ENCODE data around the gene FAM20C. TPM values are rescaled to one million over a fixed set of nuclear protein-coding genes. Genes with fewer than 3 reads are reported as not detected.

FAM20C gene
- total RNA-seq, 1 experiment from 2014 or later: 6.1 TPM

GRCh38 chr7:284762-285722, 92.7 kb downstream of the FAM20C start:
- Histone ChIP-seq H3K36me3 (no peaks in the 10 kb centered on the region), H3K9me3 (replicated peaks) (no peaks in the 10 kb centered on the region), H3K27ac (no peak overlapping the region), H3K4me1 (no peaks in the 10 kb centered on the region), H3K27me3 (no peaks in the 10 kb centered on the region), H3K4me3 (no peak overlapping the region)
- DNase-seq: no peak

- Histone ChIP-seq H3K4me3 (no peak overlapping the region), H3K36me3 (no peaks in the 10 kb centered on the region), H3K9me3 (replicated peaks) (no peaks in the 10 kb centered on the region), H3K4me1 (no peaks in the 10 kb centered on the region), H3K27ac (no peak overlapping the region), H3K27me3 (no peaks in the 10 kb centered on the region)
- DNase-seq: no peak
Observed at GRCh38 chr7:285731-286130, 93.4 kb downstream of the FAM20C start.

GRCh38 chr7:286266-286665, 93.9 kb downstream of the FAM20C start:
- no peaks in the 10 kb centered on the region for H3K36me3 ChIP-seq
- H3K4me3 ChIP-seq: no peak overlapping the region
- no peak for DNase-seq
- H3K9me3 ChIP-seq (replicated peaks): no peaks in the 10 kb centered on the region
- no peaks in the 10 kb centered on the region for H3K27me3 ChIP-seq
- no peaks in the 10 kb centered on the region for H3K4me1 ChIP-seq
- no peak overlapping the region for H3K27ac ChIP-seq

GRCh38 chr7:288671-289101, 96.3 kb downstream of the FAM20C start:
- Histone ChIP-seq H3K27me3 (no peaks in the 10 kb centered on the region), H3K9me3 (replicated peaks) (no peaks in the 10 kb centered on the region), H3K4me3 (no peak overlapping the region), H3K27ac (no peak overlapping the region), H3K36me3 (no peaks in the 10 kb centered on the region), H3K4me1 (no peaks in the 10 kb centered on the region)
- DNase-seq: no peak

GRCh38 chr7:289209-289755, 96.9 kb downstream of the FAM20C start:
- no peak overlapping the region for H3K27ac ChIP-seq
- H3K36me3 ChIP-seq: no peaks in the 10 kb centered on the region
- H3K4me1 ChIP-seq: no peaks in the 10 kb centered on the region
- H3K9me3 ChIP-seq (replicated peaks): no peaks in the 10 kb centered on the region
- H3K4me3 ChIP-seq: no peak overlapping the region
- no peaks in the 10 kb centered on the region for H3K27me3 ChIP-seq
- no peak for DNase-seq

GRCh38 chr7:289756-290553, 97.6 kb downstream of the FAM20C start, which contains the start of gene FOXL3:
TSS of gene FOXL3 (plus strand) at chr7:290170. CDS start at chr7:290170, 0 bp downstream.
- no peaks in the 10 kb centered on the region for H3K27me3 ChIP-seq
- H3K9me3 ChIP-seq (replicated peaks): no peaks in the 10 kb centered on the region
- DNase-seq: no peak

GRCh38 chr7:290554-291372, 98.4 kb downstream of the FAM20C start:
- no peak for DNase-seq
- Histone ChIP-seq H3K4me1 (no peaks in the 10 kb centered on the region), H3K9me3 (replicated peaks) (no peaks in the 10 kb centered on the region), H3K27me3 (no peaks in the 10 kb centered on the region), H3K4me3 (no peak overlapping the region), H3K27ac (no peak overlapping the region), H3K36me3 (no peaks in the 10 kb centered on the region)

More at GRCh38 chr7:289756-290553, 97.6 kb downstream of the FAM20C start, which contains the start of gene FOXL3:
- H3K4me3 ChIP-seq: no peak within 1 kb of the TSS
- H3K36me3 ChIP-seq: no peaks in the 10 kb centered on the region
- H3K4me1 ChIP-seq: no peaks in the 10 kb centered on the region
- H3K27ac ChIP-seq: no peak within 1 kb of the TSS

GRCh38 chr7:291373-292092, 99.2 kb downstream of the FAM20C start:
- DNase-seq: no peak

GRCh38 chr7:292226-292625, 99.9 kb downstream of the FAM20C start:
- Histone ChIP-seq H3K9me3 (replicated peaks) (no peaks in the 10 kb centered on the region), H3K4me3 (no peak overlapping the region), H3K36me3 (no peaks in the 10 kb centered on the region), H3K27me3 (no peaks in the 10 kb centered on the region), H3K4me1 (no peaks in the 10 kb centered on the region), H3K27ac (no peak overlapping the region)
- DNase-seq: no peak

More at GRCh38 chr7:291373-292092, 99.2 kb downstream of the FAM20C start:
- no peaks in the 10 kb centered on the region for H3K27me3 ChIP-seq
- no peaks in the 10 kb centered on the region for H3K4me1 ChIP-seq
- H3K4me3 ChIP-seq: no peak overlapping the region
- H3K27ac ChIP-seq: no peak overlapping the region
- H3K9me3 ChIP-seq (replicated peaks): no peaks in the 10 kb centered on the region
- H3K36me3 ChIP-seq: no peaks in the 10 kb centered on the region

GRCh38 chr7:292826-293225, 100.5 kb downstream of the FAM20C start:
- Histone ChIP-seq H3K4me1 (no peaks in the 10 kb centered on the region), H3K36me3 (no peaks in the 10 kb centered on the region), H3K9me3 (replicated peaks) (no peaks in the 10 kb centered on the region), H3K27me3 (no peaks in the 10 kb centered on the region), H3K4me3 (no peak overlapping the region), H3K27ac (no peak overlapping the region)
- DNase-seq: no peak

GRCh38 chr7:293681-294439, 101.5 kb downstream of the FAM20C start:
- Histone ChIP-seq H3K9me3 (replicated peaks) (no peaks in the 10 kb centered on the region), H3K27ac (no peak overlapping the region), H3K4me1 (no peaks in the 10 kb centered on the region), H3K36me3 (no peaks in the 10 kb centered on the region), H3K4me3 (no peak overlapping the region), H3K27me3 (no peaks in the 10 kb centered on the region)
- DNase-seq: no peak

- Histone ChIP-seq H3K27ac (no peak overlapping the region), H3K9me3 (replicated peaks) (no peaks in the 10 kb centered on the region), H3K4me3 (no peak overlapping the region), H3K27me3 (no peaks in the 10 kb centered on the region), H3K36me3 (no peaks in the 10 kb centered on the region), H3K4me1 (no peaks in the 10 kb centered on the region)
- DNase-seq: no peak
Observed at GRCh38 chr7:294440-295154, 102.2 kb downstream of the FAM20C start.
